CD4-positive, alpha-beta T cell treated with Interleukin-6 at 100 ng/mL for 8 hours (primary cell): Measurements from ENCODE around the gene IFITM2.
A peak's percentile ranks its signal among the peaks of the same experiment; 100 is the strongest.
"Not testable (repeated sequence)": the region's sequence is repeated elsewhere in the genome, so short reads cannot be mapped to it uniquely, and the experiment has no call there.

Experiments
- DNase-seq: peaks from one replicate; pipeline ENCODE4 v3.0.0-alpha.2; 2020; ENCODE audit warnings: mixed read lengths, low spot score

Gene IFITM2

DNA sequence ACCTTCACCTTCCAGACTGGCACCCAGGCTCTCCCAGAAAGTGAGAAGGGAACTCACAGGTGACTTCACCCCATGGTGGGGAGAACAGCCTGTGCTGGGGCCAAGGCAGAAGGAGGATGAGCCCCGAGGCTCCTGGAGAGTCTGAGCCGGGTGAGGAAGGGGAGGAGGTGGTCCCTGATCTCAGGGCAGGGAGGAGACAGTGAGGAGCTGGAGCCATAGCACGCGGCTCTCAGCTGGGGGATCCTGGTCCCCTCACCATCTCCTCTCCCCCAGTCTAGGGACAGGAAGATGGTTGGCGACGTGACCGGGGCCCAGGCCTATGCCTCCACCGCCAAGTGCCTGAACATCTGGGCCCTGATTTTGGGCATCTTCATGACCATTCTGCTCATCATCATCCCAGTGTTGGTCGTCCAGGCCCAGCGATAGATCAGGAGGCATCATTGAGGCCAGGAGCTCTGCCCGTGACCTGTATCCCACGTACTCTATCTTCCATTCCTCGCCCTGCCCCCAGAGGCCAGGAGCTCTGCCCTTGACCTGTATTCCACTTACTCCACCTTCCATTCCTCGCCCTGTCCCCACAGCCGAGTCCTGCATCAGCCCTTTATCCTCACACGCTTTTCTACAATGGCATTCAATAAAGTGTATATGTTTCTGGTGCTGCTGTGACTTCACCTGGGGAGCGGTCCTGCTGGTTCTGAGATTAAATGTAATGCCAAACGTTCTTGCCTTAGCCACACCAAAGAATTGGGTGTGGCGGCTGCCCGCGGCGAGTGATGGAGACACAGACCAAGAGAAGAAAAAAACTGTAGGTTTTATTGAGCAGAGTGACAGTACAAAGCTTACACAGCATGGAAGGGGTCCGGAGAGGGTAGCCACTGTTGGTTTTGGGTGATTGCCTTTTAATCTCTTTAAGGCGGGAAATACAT is 1.4 kb downstream of the IFITM2 start:
- DNase-seq = peak; percentile 55

DNA sequence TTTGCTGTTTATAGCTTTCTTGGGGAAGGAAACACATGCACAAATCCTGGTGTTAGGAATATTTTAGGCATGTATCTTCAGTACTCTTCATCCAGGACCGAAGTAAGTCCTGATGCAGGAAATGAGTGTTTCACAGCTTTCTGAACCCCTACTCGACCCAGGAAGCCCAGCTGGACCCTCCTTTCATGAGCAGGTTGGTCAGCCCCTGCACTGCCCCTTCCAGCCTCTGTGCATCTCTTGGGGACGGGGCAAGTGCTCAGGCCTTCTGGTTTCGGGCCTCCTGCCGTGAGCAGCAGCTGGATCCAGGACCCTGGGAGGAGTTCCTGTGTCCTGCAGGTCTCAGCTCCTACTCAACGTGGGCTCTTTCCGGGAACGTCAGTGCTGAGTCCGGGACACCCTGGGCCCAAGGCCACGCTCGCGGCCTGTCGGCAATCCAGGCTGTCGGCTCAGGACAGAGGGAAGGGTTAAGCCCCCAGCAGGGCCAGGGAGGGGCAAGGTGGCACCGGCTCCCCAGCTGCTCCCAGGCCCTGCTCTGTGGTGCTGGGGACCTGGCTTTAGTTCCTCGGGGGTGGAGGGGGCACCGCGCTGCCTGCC is 2.5 kb downstream of the IFITM2 start:
- DNase-seq = not testable (repeated sequence)

DNA sequence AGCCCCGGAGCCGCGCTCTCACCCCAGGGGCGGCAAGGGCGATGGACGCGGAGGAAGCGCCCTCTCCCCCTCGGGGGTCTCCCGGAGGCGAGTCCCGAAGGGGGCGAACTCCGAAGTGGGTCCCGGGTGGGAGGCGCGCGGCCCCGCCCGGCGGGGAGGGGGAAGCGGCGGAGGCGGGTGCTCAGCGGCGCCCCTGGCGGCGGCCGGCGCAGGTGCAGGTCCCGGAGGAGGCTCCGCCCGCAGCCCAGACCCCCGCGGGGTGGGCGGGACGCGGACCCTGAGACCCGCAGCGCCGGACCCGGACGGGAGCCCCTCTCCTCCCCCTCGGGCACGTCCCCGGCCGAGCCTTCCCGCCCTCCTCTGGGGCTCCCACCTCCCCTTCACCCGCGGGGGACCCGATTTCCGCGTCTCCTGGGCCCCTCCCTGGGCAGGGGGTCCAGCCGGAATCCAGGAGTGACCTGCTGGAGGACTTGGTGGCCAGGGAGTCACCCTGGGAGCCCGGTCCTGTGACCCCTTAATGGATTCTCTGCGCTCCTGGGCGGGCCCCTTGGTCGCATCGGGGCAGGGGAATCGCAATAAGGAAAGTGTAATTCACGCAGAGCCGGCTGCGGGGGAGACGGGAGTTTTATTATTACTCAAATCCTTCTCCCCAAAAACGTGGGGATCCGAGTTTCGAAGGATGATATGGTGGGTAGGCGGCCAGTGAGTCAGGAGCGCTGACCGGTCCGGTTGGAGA is 3.6 kb downstream of the IFITM2 start:
- DNase-seq = not testable (repeated sequence)

DNA sequence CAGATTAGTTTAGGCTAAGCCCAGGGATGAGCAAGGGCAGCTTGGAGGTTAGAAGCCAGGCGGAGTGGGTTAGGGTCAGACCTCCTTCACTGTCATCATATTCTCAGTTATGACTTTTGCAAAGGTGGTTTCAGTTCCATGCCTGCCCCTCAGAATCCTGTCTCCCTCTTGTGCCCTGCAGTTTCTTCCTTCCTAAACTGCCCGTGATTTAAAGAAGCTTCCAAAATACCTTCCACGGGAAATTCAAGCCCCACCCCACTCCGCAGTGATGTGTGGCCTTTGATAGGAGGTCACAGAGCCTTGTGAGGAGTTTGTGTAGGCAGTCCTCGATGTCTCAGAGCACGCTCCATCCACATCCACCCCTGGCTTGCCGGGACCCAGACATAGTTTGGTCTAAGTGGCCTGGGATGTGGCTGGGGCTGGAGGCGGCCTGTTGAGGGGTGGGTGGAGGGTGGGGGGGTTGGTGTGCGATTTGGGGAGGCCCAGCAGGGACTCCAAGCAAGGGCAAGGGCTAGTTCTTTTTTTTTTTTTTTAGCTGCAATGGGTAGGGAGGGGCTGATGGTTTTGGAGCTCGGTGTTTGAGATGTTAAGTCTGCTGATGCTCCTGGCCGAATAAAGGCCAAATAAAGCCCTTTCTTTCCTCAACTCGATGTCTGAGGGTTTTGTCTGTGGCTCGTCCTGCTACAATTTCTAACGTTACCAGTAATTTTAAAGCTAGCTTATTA is 4.6 kb downstream of the IFITM2 start:
- DNase-seq = peak; percentile 37

DNA sequence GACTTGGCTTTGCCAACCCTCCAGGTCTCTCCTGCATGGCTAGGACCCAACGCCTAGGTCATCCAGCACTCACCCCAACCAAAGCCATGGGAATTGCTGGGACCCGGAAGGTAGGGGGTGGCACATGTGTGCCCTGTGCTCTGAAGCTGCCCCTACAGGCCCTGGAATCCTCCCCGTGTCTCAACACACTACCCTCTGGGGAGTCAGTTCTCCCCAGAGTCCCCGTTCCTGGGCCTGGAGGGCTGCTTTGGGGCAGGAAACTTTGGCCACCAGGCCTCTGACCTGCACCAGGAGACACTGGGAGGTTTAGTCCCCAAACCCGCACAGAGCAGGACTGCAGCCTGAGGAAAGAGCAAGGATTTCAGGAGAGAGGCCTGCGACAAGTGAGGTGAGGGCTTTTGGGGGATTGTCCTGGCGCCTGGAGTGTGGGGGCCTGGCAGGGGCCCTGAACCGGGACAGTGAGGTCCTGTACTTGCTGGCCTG is 5.7 kb downstream of the IFITM2 start:
- no peak for DNase-seq

DNA sequence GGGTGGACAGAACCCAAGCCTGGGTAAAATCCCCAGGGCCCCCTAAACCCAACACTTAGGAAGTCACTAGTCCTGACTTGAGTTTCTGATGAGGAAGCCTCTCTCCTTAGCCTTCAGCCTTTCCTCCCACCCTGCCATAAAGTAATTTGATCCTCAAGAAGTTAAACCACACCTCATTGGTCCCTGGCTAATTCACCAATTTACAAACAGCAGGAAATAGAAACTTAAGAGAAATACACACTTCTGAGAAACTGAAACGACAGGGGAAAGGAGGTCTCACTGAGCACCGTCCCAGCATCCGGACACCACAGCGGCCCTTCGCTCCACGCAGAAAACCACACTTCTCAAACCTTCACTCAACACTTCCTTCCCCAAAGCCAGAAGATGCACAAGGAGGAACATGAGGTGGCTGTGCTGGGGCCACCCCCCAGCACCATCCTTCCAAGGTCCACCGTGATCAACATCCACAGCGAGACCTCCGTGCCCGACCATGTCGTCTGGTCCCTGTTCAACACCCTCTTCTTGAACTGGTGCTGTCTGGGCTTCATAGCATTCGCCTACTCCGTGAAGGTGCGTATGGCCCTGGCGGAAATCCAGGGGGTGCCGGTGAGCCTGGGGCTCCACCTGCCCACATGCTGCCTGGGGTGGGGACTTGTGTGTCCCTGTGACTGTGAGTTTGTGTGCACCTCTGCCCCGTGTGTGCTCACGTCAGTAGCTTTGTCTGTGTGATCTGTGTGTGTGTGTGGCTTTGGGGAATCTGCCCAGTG is 6.4 kb downstream of the IFITM2 start, which contains the start of gene IFITM1:
IFITM1 (plus strand) TSS at position 254 of the 767 bp plus-strand sequence; CDS start at position 385, 131 bp downstream.
- DNase-seq = peak; percentile 79

DNA sequence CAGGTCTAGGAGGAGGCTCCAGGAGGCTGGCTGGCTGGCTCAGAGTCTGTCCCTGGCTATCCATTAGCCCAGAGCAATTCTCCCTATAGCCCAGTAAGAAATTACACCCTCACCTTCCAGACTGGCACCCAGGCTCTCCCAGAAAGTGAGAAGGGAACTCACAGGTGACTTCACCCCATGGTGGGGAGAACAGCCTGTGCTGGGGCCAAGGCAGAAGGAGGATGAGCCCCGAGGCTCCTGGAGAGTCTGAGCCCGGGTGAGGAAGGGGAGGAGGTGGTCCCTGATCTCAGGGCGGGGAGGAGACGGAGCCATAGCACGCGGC is 6.9 kb downstream of the IFITM2 start:
- DNase-seq = not testable (repeated sequence)

DNA sequence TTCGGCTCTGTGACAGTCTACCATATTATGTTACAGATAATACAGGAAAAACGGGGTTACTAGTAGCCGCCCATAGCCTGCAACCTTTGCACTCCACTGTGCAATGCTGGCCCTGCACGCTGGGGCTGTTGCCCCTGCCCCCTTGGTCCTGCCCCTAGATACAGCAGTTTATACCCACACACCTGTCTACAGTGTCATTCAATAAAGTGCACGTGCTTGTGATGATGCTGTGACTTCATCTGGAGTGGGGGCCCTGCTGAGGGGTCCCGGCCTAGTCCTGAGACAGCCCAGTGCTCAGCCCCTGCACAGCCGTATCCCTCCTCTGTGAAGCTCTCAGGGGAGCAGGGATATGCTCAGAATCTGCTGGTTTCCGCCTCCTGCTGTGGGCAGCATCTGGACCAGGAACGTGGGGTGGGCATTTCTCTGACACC is 7.5 kb downstream of the IFITM2 start:
- DNase-seq = no peak

DNA sequence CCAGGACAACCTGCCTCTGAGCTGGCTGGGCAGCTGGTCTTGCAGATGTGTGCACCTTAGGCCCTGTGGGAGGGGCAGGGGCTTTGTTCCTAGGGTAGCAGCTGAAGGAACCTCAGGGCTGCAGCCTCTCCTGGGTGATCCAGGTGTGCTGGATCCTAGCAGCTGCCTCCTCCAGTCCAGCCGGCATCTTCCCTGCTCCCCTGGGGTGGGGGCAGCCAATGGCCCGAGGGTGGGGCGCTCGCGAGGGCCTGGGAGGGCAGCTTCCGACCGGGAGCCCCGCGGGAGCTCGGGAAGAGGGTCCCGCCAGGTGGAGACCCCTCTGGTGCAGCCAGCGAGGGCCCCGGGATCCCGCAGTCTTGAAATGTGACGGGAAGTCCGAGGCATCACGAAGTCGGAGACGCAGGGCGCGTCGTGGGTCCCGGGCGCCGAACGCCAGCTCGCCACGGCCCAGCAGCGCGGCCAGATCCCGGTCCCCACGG is 7.9 kb downstream of the IFITM2 start:
- DNase-seq = no peak

DNA sequence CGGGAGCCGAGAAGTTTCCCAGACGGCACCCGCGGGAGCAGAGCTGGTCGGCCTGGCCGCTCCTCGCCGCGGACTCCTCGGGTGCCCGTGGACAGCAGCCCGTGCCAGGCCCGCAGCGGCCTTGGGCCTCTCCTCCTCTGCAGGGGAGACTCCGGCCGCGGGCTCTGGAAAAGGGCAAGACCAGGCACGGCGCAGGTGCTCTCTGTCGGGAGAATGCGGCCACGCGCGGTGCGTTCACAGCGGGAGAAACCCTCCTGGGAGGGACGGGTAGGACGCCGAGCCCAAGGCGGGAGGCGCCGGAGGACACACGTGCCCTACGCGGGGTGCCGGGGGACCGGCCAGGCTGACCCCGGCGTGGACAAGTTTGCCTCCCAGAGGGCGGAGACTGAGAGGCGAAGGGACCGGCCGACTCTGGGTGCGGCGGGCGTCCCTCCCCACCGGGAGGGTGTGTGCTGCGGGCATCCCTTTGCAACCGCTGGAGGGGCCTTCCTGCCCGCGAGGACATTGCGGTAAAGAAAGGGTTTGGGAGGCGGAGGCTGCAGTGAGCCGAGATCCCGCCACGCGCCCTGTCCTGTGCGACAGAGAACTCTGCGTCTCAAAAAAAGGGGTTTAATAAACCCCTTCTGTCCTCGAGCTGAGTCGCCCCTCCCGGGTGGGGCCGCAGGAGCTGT is 8.6 kb downstream of the IFITM2 start:
- peak; percentile 49 for DNase-seq

DNA sequence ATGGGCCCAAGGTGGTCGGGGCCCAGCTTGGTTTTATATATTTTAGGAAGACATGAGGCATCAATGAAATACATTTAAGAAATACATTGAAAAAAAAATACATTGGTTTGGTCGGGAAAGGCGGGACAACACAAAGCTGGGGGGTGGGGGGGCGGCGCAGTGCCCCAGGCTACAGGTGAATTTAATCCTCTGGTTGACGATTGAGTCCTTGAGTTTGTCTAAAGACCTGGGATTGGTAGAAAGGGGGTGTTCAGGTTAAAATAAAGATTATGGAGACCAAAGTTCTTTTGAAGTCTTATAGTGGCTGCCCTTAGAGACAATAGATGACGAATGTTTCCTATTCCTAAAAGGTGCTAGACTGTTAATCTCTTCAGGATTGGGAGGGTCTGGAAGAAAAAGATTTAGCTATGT is 9.3 kb downstream of the IFITM2 start:
- DNase-seq = peak; percentile 42

DNA sequence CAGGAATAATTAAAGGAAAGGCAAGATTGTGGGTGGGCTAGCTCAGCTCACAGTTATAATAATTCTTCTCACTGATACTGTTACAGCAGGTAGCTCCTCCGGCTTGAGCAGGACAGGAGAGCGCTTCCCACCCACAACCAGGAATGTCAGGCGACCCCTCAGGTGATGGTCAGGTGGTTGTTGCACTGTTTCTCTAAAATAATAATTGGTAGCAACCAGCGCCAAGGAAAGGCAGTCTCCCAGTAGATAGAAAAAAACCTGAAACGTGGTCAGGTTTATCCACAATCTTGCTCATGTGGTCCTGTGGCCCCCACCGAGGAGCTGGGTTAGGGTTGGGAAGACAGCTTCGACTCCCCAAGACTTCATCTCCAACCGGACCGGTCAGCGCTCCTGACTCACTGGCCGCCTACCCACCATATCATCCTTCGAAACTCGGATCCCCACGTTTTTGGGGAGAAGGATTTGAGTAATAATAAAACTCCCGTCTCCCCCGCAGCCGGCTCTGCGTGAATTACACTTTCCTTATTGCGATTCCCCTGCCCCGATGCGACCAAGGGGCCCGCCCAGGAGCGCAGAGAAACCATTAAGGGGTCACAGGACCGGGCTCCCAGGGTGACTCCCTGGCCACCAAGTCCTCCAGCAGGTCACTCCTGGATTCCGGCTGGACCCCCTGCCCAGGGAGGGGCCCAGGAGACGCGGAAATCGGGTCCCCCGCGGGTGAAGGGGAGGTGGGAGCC is 10.2 kb downstream of the IFITM2 start:
- DNase-seq = not testable (repeated sequence)

DNA sequence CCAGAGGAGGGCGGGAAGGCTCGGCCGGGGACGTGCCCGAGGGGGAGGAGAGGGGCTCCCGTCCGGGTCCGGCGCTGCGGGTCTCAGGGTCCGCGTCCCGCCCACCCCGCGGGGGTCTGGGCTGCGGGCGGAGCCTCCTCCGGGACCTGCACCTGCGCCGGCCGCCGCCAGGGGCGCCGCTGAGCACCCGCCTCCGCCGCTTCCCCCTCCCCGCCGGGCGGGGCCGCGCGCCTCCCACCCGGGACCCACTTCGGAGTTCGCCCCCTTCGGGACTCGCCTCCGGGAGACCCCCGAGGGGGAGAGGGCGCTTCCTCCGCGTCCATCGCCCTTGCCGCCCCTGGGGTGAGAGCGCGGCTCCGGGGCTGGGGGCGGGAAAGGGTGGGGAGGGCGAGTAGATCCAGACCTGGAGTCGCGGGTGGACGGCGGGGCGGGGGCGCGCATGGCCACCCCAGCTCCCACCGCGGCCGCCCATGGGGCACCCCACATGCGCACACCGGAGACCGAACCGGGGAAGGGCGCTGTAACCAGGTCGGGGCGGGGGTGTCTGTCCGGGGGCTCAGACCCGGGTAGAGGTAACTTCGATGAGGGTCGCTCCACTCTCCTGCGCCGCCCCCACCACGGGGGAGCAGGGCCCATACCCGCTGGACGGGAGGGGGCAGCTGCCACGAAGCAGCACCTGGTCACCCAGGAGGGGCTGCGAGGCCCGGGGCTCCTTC is 10.9 kb downstream of the IFITM2 start:
- DNase-seq = not testable (repeated sequence)

DNA sequence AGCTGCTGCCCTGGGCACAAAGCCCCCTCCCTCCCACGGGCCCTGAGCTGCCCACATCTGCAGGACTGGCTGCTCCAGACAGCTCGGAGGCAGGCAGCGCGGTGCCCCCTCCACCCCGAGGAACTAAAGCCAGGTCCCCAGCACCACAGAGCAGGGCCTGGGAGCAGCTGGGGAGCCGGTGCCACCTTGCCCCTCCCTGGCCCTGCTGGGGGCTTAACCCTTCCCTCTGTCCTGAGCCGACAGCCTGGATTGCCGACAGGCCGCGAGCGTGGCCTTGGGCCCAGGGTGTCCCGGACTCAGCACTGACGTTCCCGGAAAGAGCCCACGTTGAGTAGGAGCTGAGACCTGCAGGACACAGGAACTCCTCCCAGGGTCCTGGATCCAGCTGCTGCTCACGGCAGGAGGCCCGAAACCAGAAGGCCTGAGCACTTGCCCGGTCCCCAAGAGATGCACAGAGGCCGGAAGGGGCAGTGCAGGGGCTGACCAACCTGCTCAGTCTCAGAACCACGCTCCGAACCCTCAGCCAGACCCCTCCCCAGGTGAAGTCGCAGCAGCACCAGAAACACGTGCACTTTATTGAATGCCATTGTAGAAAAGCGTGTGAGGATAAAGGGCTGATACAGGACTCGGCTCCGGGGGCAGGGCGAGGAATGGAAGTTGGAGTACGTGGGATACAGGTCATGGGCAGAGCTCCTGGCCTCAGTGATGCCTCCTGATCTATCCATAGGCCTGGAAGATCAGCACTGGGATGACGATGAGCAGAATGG is 11.7 kb downstream of the IFITM2 start:
- not testable (repeated sequence) for DNase-seq

DNA sequence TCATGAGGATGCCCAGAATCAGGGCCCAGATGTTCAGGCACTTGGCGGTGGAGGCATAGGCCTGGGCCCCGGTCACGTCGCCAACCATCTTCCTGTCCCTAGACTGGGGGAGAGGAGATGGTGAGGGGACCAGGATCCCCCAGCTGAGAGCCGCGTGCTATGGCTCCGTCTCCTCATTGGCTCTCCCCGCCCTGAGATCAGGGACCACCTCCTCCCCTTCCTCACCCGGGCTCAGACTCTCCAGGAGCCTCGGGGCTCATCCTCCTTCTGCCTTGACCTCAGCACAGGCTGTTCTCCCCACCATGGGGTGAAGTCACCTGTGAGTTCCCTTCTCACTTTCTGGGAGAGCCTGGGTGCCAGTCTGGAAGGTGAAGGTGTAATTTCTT is 12.3 kb downstream of the IFITM2 start:
- DNase-seq = not testable (repeated sequence)

DNA sequence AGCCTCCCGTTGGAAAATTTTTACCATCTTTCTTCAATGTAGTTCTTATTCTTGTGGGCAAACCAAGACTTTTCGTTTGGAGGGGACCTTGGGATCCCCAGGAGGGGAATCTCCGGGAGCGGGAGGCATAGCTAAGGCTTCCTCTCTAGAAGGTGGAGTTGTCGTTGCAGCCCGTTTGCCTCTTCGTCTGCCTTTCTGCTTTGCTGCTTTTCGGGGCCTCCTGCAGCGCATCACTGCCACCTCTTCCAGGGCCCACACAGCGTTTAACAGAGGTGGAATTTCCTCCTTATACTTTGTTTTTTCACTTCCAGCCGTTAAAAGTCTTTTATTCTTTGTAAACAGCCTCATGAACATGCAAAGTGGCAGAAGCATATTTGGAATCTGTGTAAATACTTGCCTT is 16.5 kb downstream of the IFITM2 start:
- DNase-seq = no peak

DNA sequence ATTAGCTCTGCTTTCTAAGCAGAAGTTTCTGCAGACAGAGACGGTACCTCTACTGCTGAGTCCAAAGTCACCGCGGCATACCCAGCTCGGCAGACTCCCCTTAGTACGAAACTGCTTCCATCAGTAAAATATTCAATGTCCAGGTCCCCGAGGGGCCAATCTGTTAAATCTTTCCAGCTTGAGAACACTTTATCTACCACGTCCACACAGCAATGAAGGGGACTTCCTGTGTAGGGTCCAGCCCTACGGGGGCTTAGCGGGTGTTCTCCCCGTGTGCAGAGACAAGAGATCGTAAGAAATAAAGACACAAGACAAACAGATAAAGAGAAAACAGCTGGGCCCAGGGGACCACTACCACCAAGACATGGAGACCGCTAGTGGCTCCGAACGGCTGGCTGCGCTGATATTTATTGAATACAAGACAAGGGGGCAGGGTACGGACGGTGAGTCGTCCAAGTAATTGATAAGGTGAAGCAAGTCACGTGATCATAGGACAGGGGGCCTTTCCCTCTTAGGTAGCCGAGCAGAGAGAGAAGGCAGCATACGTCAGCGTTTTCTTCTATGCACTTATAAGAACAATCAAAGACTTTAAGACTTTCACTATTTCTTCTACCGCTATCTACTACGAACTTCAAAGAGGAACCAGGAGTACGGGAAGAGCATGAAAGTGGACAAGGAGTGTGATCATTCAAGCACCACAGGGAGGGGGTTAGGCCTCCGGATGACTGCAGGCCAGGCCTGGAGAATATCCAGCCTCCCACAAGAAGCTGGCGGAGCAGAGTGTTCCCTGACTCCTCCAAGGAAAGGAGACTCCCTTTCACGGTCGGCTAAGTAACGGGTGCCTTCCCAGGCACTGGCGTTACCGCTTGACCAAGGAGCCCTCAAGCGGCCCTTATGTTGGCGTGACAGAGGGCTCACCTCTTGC is 17.2 kb downstream of the IFITM2 start:
- DNase-seq = not testable (repeated sequence)
